Esophagus muscularis mucosa (tissue), 4 donors: ENCODE measurements around the gene IRS1. TPM values are rescaled to one million over a fixed set of nuclear protein-coding genes. Genes with fewer than 3 reads are reported as not detected.

ENCODE experiments used
- DNase-seq: peaks from one replicate; pipeline ENCODE4 v3.0.0-alpha.2; 2017; ENCODE audit errors: extremely low spot score
- H3K27ac ChIP-seq, 4 donors: fragments of 200-600 bp; sonication (generic); replicated peaks in 1 of 4; 1 replicate in 3 of 4; 2 replicates in 1 of 4; pipeline ENCODE4 v1.5.1; 2016 to 2019; ENCODE audit warnings: mild to moderate bottlenecking in 1 of 4
- H3K27me3 ChIP-seq, 4 donors: fragments of 200-600 bp; sonication (generic); one replicate each; pipeline versions ENCODE4 v1.5.1 to v1.6.0; 2016 to 2019
- H3K36me3 ChIP-seq, 4 donors: fragments of 200-600 bp; sonication (generic); one replicate each; pipeline ENCODE4 v1.5.1; 2016 to 2019
- H3K4me1 ChIP-seq, 4 donors: fragments of 200-600 bp; sonication (generic); one replicate each; pipeline ENCODE4 v1.5.1; 2016 to 2019
- H3K4me3 ChIP-seq, 4 donors: fragments of 200-600 bp; sonication (generic); 1 replicate in 2 of 4; 2 replicates in 2 of 4; pipeline ENCODE4 v1.5.1; 2016 to 2019; ENCODE audit warnings: mild to moderate bottlenecking in 4 of 4, moderate library complexity in 1 of 4
- H3K9me3 ChIP-seq, 4 donors: fragments of 200-600 bp; sonication (generic); 1 replicate in 3 of 4; 2 replicates in 1 of 4; pipeline ENCODE4 v1.5.1; 2016 to 2019
- EP300 ChIP-seq: sonication (generic); formaldehyde crosslinking; IDR thresholded peaks from one replicate; pipeline ENCODE4 v1.6.1; 2017; ENCODE audit warnings: antibody characterized with exemption
- POLR2A ChIP-seq: fragments of 450-650 bp; IDR thresholded peaks from one replicate; pipeline ENCODE4 v1.6.1; 2017; ENCODE audit warnings: antibody characterized with exemption, moderate library complexity, mild to moderate bottlenecking, low read depth
- POLR2AphosphoS5 ChIP-seq, 2 donors: sonication (generic); formaldehyde crosslinking; IDR thresholded peaks; one replicate each; pipeline ENCODE4 v1.6.1; 2017; ENCODE audit warnings: antibody characterized with exemption in 2 of 2
- WGBS: methylation state at CpG from one replicate; pipeline ENCODE4 v1.1.5; 2018; 5-methylcytosine and 5-hydroxymethylcytosine counted together
- intact Hi-C: fragments of 100-400 bp; cut with DNase I; formaldehyde crosslinking; loops from one replicate; pipeline ENCODE4 v1.15.1; 2023
- total RNA-seq, 4 donors: library from RNA; depleted of rRNA; stranded (reverse); fragments of >200 nt; gene quantifications; one replicate each; pipeline versions ENCODE4 v1.1.0 to v1.2.1, GENCODE V29; 2016
- TF ChIP-seq, protein P1 (sequence below), 3 experiments: fragments of 200-600 bp in 2 of 3; fragments of 450-650 bp in 1 of 3; sonication (generic) in 2 of 3; IDR thresholded peaks; one replicate each; pipeline ENCODE4 v1.5.1; 2017 to 2019; ENCODE audit warnings: antibody characterized with exemption in 3 of 3, mild to moderate bottlenecking in 2 of 3, moderate library complexity in 1 of 3

The IRS1 gene
- total RNA-seq, 4 donors from 2014 or later: 27.8 to 47.6 (median 32.8) TPM

DNA sequence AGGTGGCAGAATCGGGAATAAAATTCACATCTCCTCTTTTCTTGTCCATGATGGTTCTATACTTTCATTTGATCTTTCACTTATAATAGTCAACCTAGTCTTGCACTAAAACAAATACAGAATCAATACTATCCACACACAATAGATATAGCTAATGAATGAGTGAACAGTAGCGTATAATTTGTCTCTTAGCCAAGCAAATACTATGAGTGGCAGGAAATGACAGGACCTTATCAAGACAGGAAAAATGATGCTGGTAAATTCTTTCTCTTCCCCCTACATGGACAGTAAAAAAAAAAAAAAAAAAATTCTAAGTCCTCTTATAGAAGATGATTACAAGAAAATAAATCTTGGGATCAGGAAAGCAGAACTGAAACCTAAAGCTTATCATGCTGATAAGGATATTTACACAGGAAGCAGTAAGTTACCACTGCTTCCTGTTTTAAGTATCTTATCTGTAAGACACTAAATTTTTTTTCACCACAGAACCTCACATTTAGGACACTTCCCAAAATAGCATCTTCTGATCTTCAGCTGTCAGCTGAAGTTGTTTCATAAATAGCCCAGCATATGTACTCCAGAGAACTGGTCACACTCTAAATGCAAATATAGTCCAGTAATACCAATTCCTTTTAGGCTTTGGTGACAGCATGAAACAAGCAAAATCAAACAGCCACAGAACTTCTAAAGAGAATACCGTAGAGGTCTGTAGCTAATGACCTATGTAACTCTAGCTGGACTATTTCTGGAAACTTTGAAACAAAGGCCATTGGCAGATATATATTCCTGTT lies 27.0 kb downstream of the IRS1 start:
- Histone ChIP-seq H3K27me3 (no peaks in the 10 kb centered on the region), H3K4me1 (peaks cover 32 to 39% (median 36%) of the 10 kb centered on the region in 4 donors), H3K27ac (peak overlapping the region in 2 of 4 donors; percentile 4 to 5), H3K9me3 (peaks cover 0 to 13% (median 5%) of the 10 kb centered on the region in 4 donors), H3K4me3 (no peak overlapping the region), H3K36me3 (peaks cover 0 to 9% (median 0%) of the 10 kb centered on the region in 4 donors)
- no peak for DNase-seq
- no peak for TF ChIP-seq EP300
- TF ChIP-seq POLR2AphosphoS5 (IDR thresholded peaks at IDR 0.05): no peak
- TF ChIP-seq, protein P1, sequence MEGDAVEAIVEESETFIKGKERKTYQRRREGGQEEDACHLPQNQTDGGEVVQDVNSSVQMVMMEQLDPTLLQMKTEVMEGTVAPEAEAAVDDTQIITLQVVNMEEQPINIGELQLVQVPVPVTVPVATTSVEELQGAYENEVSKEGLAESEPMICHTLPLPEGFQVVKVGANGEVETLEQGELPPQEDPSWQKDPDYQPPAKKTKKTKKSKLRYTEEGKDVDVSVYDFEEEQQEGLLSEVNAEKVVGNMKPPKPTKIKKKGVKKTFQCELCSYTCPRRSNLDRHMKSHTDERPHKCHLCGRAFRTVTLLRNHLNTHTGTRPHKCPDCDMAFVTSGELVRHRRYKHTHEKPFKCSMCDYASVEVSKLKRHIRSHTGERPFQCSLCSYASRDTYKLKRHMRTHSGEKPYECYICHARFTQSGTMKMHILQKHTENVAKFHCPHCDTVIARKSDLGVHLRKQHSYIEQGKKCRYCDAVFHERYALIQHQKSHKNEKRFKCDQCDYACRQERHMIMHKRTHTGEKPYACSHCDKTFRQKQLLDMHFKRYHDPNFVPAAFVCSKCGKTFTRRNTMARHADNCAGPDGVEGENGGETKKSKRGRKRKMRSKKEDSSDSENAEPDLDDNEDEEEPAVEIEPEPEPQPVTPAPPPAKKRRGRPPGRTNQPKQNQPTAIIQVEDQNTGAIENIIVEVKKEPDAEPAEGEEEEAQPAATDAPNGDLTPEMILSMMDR (IDR thresholded peaks at IDR 0.05): no peak
- TF ChIP-seq POLR2A: no peak
- 36% methylated on average over 3 of the region's 3 CpGs for WGBS
- intact Hi-C loops: no loop called here

DNA sequence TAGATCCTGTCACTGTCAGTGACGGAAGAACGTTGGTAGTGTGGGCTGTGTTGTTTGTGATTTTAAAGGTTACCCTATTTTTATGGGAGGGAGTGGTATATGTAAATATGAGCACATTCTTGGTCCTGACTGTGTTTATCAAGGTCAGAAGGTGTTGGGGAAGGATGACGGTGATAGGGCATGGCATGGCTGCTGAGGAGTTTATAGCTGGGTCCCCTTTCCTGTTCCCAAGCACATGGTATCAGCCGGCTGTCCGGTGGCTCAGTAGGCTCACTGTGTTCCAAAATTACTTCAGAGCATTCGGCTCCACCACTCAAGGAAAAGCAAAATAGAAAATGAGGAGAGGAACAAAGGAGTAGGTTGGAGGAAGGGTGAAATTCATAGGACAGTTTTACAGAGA lies 28.6 kb downstream of the IRS1 start:
- Histone ChIP-seq H3K36me3 (peaks cover 0 to 9% (median 0%) of the 10 kb centered on the region in 4 donors), H3K4me3 (no peak overlapping the region), H3K9me3 (peaks cover 0 to 13% (median 5%) of the 10 kb centered on the region in 4 donors), H3K4me1 (peaks cover 32 to 42% (median 40%) of the 10 kb centered on the region in 4 donors), H3K27ac (no peak overlapping the region), H3K27me3 (no peaks in the 10 kb centered on the region)
- TF ChIP-seq POLR2AphosphoS5 (IDR thresholded peaks at IDR 0.05) (no peak), POLR2A (no peak), EP300 (no peak)
- TF ChIP-seq, protein P1 (IDR thresholded peaks at IDR 0.05): no peak
- intact Hi-C loops: no loop called here
- no peak for DNase-seq
- WGBS: 77% methylated on average over 6 of the region's 6 CpGs

DNA sequence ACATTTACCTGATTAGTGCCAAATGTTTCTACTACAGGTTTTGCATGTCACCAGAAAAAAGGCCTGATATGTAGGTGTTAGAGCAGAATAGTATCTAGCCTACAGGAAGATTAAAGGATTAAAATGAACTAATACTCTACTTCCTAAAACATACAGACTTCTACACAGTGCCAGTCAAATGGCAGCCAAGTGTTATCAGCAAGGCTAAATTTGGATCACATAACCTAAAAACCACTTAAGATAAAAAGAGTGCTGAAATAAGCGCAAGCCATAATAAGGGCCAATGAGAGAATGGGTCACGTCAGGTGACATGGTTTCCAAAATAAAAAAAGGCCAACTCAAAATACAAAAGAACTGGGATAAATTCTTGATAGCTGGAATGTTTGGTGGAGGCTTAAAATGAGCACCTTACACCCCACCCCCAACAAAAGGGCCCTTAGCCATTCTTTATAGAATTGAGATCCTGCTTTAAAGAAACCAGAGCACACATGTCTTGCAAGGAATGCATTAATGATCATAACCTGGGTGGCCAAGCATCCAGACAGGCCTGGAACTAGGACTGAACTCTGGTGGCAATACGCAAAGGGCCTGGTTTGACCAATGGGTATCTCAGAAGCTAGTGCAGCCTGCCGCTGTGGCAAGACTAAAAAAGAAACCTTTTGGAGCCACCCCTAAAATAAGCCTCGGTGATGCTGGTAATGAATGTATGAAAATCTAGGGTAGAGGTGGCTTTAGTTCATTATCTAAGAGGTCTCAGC lies 32.4 kb downstream of the IRS1 start:
- no peak for TF ChIP-seq POLR2AphosphoS5 (IDR thresholded peaks at IDR 0.05)
- no peak for TF ChIP-seq POLR2A
- no peak for TF ChIP-seq EP300
- TF ChIP-seq, protein P1 (IDR thresholded peaks at IDR 0.05): no peak
- DNase-seq: no peak
- no peaks in the 10 kb centered on the region for H3K27me3 ChIP-seq
- H3K36me3 ChIP-seq: no peaks in the 10 kb centered on the region
- H3K4me1 ChIP-seq: peaks cover 25 to 49% (median 38%) of the 10 kb centered on the region in 4 donors
- 95% methylated on average over 5 of the region's 5 CpGs for WGBS
- H3K4me3 ChIP-seq: no peak overlapping the region
- no peak overlapping the region for H3K27ac ChIP-seq
- H3K9me3 ChIP-seq: no peaks in the 10 kb centered on the region
- intact Hi-C loops: no loop called here

DNA sequence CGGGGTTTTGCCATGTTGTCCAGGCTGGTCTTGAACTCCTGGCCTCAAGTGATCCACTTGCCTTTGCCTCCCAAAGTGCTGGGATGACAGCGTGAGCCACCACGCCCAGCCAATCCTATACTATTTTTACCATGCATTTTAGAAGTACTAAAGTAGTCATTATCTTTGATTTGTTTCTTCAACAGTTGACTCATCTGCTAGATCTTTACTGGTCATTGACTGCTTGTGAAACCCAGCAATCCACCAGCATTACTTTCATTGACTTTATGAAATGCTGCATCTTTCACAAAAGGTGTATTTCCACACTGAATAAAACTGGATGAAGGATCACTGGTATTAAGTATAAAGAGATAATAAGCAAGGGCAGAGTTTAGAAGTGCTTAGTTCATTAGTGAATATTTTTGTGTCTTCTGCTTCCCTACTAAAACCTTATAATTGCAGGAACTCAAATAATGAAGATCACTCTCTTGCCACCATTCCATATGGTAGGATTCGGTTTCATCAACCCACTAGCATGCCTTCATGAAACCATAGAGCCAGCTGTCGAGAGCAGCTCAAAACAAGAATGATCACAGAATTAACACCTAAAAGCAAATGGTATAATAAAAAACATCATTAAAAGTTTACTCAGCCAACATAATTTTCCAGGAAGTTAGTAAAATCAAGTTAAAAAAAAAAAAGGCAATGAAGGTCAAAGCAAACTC lies 33.1 kb downstream of the IRS1 start:
- Histone ChIP-seq H3K9me3 (no peaks in the 10 kb centered on the region), H3K27me3 (no peaks in the 10 kb centered on the region), H3K27ac (no peak overlapping the region), H3K4me1 (peaks cover 25 to 48% (median 31%) of the 10 kb centered on the region in 4 donors), H3K4me3 (no peak overlapping the region), H3K36me3 (no peaks in the 10 kb centered on the region)
- 99% methylated on average over 5 of the region's 5 CpGs for WGBS
- intact Hi-C loops: no loop called here
- no peak for TF ChIP-seq EP300
- TF ChIP-seq, protein P1 (IDR thresholded peaks at IDR 0.05): no peak
- TF ChIP-seq POLR2AphosphoS5 (IDR thresholded peaks at IDR 0.05): no peak
- TF ChIP-seq POLR2A: no peak
- DNase-seq: no peak
